NOMO-1 treated with DMSO at 0.1 percent for 48 hours (cell line): ENCODE results near the gene GNB2.
"Not testable (repeated sequence)": the region's sequence is repeated elsewhere in the genome, so short reads cannot be mapped to it uniquely, and the experiment has no call there.

Experiments
- DNase-seq: peaks from one replicate; lab custom pipeline; 2025; ENCODE audit not compliant: unreplicated experiment; lab: John Stamatoyannopoulos, UW

The GNB2 gene

DNA sequence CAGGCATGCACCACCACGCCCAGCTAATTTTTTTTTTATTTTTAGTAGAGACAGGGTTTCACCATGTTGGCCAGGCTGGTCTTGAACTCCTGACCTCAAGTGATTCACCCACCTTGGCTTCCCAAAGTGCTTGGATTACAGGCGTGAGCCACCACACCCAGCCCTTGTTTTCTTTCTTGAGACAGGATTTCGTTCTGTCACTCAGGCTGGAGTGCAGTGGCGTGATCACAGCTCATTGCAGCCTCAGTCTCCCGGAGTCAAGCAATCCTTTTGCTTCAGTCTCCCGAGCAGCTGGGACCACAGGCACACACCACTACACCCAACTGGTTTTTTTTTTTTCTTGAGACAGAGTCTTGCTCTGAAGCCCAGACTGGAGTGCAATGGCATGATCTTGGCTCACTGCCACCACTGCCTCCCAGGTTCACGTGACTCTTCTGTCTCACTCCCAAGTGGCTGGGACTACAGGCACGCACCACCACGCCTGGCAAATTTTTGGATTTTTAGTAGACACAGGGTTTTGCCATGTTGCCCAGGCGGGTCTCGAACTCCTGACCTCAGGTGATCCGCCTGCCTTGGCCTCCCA lies 11.3 kb upstream of the GNB2 start:
- DNase-seq, result not testable (repeated sequence)

DNA sequence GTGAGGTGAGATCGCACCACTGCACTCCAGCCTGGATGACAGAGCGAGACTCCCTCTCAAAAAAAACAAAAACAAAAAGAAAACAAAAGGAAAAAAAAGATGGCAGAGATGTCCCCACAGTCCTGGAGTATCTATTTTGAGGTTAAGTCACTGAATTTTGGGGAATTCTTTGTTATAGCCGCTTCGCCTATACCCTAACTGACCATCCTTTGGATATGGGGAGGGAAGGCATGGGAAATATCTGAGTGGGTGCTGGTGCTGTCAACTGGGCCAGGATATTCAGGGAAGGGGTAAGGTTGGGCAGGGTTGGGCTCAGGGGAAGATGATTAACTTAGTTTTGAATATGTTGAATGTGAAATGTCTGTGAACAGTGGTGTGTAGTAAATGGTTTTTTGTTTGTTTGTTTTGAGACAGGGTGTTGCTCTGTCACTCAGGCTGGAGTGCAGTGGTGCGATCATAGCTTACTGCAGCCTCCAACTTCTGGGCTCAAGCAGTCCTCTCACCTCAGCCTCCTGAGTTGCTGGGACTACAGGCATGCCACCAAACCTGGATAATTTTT lies 8.3 kb upstream of the GNB2 start:
- DNase-seq, result no peak

DNA sequence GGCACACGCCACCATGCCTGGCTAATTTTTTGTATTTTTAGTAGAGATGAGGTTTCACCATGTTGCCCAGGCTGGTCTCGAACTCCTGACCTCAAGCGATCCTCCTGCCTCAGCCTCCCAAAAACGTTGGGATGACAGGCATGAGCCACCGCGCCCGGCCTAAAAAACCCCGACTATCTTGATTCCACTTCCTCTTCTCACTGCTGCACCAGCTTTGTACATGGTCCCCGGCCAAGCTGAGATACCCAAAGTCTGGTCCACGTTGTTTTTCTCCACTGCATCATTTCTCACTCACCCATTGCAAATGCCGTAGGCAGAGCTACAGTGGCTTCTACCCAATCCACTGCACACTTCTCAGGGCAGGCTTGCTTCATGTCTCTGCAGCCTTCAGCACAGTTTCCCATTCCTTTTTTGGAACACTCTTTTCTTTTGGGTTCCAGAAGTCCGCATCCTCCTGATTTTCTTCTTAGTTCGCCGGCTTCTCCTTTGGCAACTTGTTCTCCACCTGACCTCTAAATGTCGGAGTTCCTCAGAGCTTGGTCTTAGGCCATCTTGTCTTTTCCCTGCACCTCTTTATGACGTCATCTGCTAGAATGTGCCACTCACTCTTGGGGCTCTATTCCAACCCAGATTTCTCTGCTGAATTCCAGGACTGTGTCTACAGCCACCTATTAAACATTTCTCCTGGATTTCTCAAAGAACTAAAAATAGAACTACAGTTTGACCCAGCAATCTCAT lies 6.0 kb upstream of the GNB2 start:
- no peak for DNase-seq

DNA sequence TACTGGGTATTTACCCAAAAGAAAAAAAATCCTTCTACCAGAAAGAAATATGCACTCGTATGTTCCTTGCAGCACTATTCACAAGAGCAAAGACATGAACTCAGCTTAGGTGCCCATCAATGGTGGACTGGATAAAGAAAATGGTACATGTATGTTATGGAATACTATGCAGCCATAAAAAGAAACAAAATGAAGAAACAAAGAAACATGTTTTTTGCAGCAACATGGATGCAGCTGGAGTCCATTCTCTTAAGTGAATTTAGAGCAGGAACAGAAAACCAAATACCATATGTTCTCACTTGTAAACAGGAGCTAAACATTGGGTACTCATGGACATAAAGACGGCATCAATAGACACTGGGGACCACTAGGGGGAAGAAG lies 5.5 kb upstream of the GNB2 start:
- DNase-seq, result no peak

DNA sequence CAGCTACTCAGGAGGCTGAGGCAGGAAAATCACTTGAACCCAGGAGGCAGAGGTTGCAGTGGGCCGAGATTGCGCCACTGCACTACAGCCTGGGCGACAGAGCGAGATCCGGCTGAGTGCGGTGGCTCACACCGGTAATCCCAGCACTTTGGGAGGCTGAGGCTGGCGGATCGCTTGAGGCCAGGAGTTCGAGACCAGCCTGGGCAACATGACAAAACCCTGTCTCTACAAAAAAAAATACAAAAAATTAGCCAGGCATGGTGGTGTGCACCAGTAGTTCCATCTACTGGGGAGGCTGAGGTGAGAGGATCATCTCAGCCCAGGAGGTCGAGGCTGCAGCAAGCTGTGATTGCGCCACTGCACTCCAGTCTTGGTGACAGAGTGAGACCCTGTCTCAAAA lies 4.4 kb upstream of the GNB2 start:
- DNase-seq, result not testable (repeated sequence)

DNA sequence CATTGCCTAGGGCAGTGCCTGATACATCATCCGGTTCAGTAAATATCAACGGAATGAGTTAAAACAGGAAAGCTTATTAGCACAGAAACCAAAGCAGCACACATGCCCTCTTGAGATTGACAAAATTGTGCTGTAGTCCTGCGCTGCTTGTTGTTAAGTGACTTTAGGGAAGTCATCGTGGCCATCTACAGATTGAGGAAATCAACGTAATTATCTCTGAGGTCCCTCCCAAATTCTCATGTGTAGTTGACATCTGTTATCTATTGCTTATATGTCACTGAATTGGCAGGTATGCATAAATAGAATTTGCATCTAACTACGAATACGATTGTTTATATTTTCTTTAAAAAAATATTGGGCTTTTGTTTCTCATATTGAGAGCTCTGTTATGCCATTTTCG lies 3.5 kb upstream of the GNB2 start:
- peak; percentile 91 for DNase-seq

DNA sequence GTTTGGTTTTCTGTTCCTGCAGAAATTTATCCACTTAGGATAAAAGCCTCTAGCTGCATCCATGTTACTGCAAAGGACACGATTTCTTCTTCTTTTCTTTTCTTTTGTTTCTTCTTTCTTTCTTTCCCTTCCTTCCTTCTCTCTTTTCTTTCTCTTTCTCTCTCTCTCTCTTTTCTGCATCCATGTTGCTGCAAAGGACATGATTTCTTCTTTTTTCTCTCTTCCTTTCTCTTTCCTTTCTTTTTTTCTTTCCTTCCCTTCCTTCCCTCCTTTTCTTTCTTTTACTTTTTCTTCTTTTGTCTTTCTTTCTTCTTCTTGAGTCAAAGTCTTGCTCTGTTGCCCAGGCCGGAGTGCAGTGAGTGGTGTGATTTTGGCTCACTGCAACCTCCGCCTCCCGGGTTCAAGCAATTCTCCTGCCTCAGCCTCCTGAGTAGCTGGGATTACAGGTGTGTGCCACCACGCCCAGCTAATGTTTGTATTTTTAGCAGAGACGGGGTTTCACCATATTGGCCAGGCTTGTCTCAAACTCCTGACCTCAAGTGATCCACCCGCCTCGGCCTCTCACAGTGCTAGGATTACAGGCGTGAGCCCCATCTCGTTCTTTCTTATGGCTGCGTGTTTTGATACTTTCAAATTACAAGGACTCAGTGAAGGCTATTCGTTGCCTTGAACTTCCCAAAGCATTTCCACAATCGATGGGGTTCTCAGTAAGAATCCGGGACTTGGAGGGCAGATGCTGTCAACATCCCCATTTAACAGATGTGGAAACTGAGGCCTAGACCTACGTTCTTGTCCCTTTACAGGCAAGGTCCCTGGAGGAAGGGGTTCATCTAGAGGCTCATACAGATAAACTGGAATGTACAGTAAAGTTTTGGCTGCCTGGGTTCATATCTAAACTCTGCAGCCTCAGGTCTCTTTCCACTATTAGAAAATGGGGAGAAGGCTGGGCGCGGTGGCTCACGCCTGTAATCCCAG lies 1.9 kb upstream of the GNB2 start:
- DNase-seq, result no peak

DNA sequence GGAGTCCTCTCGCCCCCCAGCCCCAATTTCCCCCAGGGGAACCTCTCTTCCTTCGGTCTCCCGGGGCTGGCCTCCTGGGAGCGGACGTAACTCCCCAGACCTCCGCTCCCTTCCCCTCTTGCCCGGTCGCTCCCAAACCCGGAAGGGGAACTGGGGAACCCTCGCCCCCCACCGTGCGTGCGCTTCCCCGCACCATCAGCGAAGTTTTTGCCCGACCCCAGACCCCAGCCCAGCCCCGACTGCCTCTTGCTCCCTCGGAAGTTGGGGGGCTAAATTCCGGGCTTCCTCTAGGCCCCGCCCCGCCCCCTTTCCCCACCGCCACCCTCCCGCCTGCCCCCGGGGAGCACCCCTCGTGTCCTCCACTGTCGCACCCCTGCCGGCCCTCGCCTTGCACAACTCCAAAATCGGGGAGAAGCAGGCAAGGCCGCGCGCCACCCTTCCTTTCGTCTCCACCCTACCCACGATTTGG lies 436 bp downstream of the GNB2 start:
- DNase-seq, result peak; percentile 60

DNA sequence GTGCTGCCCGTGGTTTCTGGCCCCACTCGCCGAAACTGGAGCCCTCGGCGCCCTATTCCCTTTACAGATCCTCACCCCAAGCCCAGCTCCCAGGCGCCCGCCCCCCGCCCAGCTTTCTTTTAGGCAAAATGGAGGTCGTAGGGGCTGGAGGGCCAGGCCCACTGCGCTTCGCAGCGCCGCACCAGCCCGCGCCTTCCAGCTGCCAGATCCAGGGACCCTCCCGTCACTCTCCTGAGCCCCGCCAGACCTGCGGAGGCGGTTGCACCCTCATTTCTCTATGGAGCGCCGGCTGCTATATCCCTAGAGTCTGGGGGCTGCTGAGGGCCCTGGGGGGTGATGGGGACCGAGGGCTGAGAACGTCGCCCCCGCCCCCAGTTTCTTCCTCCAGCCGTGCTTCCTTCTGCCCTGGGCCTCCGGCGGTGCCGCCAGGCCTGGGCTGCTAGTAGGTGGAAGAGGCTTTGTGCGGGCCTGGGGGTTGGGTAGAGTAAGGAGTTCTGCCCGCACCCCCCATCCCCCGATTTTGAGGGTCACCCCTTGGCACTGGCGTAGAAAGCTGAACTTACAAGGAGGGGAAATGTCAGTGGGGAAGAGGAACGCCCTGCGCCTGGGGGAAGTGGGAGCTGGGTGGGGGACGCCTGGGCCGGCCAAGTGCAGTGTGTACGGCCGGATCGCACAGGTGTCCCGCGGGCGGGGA lies 1.0 kb downstream of the GNB2 start:
- no peak for DNase-seq

DNA sequence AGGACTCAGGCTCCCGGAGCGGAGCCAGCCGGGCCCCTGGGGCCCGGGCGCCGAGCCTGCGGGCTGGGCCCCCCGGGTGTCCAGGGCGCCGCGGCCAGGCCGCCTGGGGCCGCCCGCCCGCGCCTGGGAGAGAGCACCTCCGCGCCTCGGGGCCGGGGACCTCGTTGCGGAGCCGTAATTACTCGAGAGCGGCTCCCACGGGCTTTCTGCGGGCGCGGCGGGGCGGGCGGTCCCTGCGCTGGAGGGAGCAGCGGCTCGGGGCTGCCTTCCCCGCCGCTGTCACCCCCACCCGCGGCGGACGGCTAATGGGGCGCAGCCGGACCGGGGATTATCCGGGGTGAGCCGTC lies 1.5 kb downstream of the GNB2 start:
- no peak for DNase-seq

DNA sequence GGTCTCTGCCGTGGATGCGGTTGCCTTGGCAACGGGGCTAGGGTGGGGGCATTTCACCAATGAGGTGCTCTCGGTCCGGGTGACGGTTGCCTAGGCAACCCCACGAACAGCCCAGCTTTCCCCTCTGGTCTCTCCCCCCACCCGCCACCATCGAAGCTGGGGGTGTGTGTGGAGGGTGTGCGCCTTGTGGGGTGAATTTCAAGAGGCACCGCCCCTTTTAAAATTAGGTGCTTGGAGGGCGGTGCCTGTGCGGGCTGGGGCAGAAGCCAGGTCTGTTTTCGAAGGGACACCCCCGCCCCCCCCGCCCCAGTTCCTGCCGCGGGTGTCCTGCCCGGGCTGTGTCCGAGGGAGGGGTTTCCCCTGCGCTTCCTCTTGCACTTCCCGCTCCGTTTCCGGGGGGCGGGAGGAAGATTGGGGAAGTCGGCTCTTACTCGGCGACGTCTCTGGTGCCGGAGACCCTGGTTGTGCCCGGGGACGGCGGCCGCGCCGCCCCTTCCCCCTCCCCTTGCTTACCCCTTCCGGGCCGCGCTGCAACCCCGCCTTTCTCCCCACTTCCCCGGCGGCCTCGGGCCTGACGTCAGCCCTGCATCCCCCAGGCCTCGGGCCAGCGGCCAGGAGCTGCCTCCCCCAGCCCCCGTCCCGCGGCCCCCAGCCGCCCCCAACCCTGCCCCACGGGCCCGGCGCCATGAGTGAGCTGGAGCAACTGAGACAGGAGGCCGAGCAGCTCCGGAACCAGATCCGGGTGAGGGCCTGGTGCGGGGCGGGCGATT lies 2.2 kb downstream of the GNB2 start:
- DNase-seq, result peak; percentile 61

DNA sequence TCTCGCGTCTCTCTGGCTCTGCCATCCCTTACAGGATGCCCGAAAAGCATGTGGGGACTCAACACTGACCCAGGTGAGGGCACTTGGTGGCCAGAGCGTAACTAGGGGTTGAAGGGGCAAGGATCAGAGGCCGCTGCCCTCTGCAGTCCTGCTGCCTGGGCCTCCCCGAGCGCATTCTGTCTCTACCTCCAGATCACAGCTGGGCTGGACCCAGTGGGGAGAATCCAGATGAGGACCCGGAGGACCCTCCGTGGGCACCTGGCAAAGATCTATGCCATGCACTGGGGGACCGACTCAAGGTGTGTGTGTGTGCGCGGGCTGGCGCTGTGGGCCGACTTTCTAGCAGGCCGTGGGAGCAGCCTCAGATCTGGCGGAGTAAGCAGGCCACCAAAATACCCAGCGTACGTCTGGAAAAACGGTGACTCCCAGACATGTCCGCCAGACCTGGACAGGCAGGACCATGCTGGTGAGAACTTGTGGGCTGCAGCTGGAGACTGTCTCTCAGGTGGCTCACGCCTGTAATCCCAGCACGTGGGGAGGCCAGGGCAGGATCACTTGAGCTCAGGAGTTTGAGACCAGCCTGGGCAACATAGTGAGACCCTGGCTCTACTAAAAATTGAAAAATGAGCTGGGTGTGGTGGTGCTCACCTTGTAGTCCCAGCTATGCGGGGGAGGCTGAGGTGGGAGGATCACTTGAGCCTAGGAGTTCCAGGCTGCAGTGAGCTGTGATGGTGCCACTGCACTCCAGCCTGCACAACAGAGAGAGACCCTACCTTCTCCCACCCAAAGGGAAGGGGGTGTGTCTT lies 3.2 kb downstream of the GNB2 start:
- no peak for DNase-seq

DNA sequence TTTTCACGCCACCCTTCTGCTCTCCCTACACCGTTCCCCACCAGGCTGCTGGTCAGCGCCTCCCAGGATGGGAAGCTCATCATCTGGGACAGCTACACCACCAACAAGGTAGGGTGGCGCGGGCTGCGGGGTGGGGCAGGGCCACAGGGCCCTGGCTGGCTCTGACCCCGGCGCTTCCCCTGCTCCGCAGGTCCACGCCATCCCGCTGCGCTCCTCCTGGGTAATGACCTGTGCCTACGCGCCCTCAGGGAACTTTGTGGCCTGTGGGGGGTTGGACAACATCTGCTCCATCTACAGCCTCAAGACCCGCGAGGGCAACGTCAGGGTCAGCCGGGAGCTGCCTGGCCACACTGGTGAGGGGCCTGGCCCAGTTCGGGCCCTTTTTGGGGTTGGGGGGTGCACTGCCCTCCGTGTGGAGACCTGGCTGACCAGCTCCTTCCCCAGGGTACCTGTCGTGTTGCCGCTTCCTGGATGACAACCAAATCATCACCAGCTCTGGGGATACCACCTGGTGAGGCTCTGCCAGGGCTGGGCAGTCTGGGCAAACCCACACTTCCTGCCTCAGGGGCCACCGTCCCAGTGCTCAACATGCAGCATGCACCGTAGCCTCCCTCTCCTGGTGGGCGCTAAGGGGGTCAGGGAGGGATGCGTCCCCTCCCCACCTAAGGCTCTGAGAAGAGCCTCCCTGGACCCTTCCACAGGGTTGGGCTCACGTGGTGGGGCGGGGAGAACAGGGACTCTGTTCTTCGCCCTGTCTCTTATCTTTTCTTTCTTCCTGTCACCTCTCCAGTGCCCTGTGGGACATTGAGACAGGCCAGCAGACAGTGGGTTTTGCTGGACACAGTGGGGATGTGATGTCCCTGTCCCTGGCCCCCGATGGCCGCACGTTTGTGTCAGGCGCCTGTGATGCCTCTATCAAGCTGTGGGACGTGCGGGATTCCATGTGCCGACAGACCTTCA lies 4.0 kb downstream of the GNB2 start:
- no peak for DNase-seq

DNA sequence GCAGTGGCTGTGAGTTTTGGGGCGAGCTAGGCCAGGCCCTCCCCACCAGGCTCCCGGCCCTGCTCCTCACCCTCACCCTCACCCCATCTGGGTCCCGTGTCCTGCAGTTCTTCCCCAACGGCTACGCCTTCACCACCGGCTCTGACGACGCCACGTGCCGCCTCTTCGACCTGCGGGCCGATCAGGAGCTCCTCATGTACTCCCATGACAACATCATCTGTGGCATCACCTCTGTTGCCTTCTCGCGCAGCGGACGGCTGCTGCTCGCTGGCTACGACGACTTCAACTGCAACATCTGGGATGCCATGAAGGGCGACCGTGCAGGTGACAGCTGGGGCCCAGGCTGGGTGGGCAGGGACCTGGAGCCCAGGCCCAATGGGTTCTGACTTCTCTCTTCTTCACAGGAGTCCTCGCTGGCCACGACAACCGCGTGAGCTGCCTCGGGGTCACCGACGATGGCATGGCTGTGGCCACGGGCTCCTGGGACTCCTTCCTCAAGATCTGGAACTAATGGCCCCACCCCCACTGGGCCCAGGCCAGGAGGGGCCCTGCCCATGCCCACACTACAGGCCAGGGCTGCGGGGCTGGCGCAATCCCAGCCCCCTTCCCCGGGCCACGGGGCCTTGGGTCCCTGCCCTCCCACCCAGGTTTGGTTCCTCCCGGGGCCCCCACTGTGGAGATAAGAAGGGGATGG lies 4.9 kb downstream of the GNB2 start:
- DNase-seq, result no peak

DNA sequence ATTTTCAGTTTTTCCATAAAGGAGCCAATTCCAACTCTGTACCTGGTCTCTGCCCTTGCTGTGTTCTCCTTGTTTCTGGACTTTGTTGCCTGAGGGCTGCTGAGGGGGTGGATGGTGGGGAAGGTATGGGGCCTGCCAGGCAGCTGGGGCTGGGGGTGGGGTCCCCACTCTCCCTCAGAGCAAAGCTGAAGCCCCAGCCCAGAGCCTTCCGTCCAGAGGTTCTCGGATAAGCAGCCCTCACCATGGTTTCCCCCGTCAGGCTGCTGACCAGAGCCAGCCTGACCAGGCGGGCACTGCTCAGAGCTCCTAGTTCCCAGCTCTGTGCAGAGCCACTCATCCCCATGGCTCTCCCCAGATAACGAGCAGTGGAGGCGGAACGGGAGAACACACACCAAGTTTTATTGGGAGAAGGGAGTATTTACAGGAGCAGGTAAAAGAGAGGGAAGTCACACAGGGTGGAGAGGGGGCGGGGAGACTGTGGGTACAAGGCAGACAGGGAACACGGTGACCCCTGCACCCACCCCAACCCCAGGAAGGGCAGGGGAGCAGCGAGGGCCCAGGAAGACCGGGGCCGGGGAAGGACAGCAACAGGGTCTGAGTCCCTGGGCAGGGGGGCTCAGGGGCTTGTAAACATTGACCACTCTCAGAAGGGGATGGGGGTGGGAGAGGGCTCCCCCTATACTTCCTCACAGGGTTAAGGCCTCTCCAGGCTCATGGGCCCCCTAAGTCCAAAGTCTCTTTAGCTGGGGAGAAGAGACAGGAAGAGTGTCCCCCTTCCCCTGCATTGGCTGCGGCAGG lies 5.8 kb downstream of the GNB2 start:
- no peak for DNase-seq

DNA sequence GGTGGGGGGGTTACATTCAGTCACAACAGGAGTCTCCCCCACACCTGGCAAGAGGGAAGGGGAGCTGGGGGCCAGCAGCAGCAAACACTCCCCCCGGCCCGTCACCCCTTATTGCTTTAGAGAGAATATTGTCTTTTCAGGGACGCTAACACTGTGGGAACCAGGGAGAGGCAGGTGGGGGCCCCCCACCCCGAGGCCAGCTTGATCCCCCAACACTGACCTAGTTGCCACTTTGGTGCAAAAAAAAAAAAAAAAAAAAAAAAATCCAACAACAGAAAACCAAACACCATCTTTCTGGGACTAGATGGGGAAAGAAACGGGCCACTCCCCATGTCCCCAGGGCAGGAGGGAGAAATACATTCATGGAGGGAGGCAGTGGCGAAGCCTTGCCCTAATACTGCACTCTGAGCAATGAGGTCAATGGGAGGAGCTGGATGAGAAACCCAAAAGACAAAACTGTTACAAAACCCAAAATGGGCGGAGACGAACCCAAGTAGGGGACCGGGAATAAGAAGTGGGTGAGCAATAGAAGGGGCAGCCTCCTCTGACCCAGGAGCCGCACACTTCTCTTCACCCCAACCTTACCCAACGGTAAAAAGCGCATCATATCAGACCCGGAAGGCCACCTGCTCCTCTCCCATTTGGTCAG lies 6.5 kb downstream of the GNB2 start:
- peak; percentile 52 for DNase-seq
